GM19438 (cell line): ENCODE data around the gene LDLRAD4.

Experiments used
- ATAC-seq: cut with Tn5 transposase; IDR thresholded peaks from one replicate; pipeline ENCODE4 v1.9.1; 2021; ENCODE audit warnings: low read depth; ENCODE audit not compliant: unreplicated experiment

Gene LDLRAD4

GRCh38 chr18:13300029-13300428, 81.5 kb downstream of the LDLRAD4 start:
- ATAC-seq: no peak

- ATAC-seq: no peak
Measured at GRCh38 chr18:13300796-13301195, 82.2 kb downstream of the LDLRAD4 start.

- no peak for ATAC-seq
Measured at GRCh38 chr18:13302040-13302439, 83.5 kb downstream of the LDLRAD4 start.

- no peak for ATAC-seq
Measured at GRCh38 chr18:13302457-13303225, 84.1 kb downstream of the LDLRAD4 start.

- ATAC-seq: no peak
Measured at GRCh38 chr18:13303756-13304364, 85.3 kb downstream of the LDLRAD4 start.

GRCh38 chr18:13305301-13305700, 86.7 kb downstream of the LDLRAD4 start:
- ATAC-seq: no peak

GRCh38 chr18:13306583-13306982, 88.0 kb downstream of the LDLRAD4 start:
- no peak for ATAC-seq

- no peak for ATAC-seq
Measured at GRCh38 chr18:13308369-13308768, 89.8 kb downstream of the LDLRAD4 start.

- no peak for ATAC-seq
Measured at GRCh38 chr18:13309031-13309747, 90.6 kb downstream of the LDLRAD4 start.

- ATAC-seq: no peak
Measured at GRCh38 chr18:13309748-13310670, 91.4 kb downstream of the LDLRAD4 start.

GRCh38 chr18:13311193-13311592, 92.6 kb downstream of the LDLRAD4 start:
- no peak for ATAC-seq

GRCh38 chr18:13312515-13312914, 94.0 kb downstream of the LDLRAD4 start:
- ATAC-seq: no peak

GRCh38 chr18:13313006-13313686, 94.6 kb downstream of the LDLRAD4 start:
- ATAC-seq: no peak

- ATAC-seq: no peak
Measured at GRCh38 chr18:13315000-13315399, 96.4 kb downstream of the LDLRAD4 start.

GRCh38 chr18:13316063-13316462, 97.5 kb downstream of the LDLRAD4 start:
- ATAC-seq: no peak

GRCh38 chr18:13317801-13318200, 99.2 kb downstream of the LDLRAD4 start:
- no peak for ATAC-seq

GRCh38 chr18:13318731-13319501, 100.4 kb downstream of the LDLRAD4 start:
- ATAC-seq: no peak

GRCh38 chr18:13319629-13320028, 101.1 kb downstream of the LDLRAD4 start:
- no peak for ATAC-seq

GRCh38 chr18:13320096-13320495, 101.5 kb downstream of the LDLRAD4 start:
- no peak for ATAC-seq
